ENCODE results near the gene CFAP92. TPM values are rescaled to one million over a fixed set of nuclear protein-coding genes. Genes with fewer than 3 reads are reported as not detected.

The CFAP92 gene
- total and polyA plus RNA-seq, 2 donors (not counting 1 experiment from before 2014, with no cell fraction given): not detected

- Histone ChIP-seq H3K9ac (ENCODE audit: low read length) (no peak overlapping the region), H3K27ac (ENCODE audit: low read length in 2 of 2) (no peak overlapping the region), H2AFZ (ENCODE audit: insufficient read depth, low read depth, low read length, poor library complexity, severe bottlenecking) (no peak overlapping the region), H4K20me1 (ENCODE audit: control insufficient read depth, insufficient read depth, low read length, poor library complexity, severe bottlenecking) (no peaks in the 10 kb centered on the region), H3K9me3 (ENCODE audit: control extremely low read depth in 1 of 3, control insufficient read depth in 2 of 3, insufficient read depth in 1 of 3, low read length in 2 of 3) (no peaks in the 10 kb centered on the region), H3K4me1 (ENCODE audit: control insufficient read depth in 2 of 2, insufficient read depth in 2 of 2, low read length in 2 of 2) (no peaks in the 10 kb centered on the region), H3K4me3 (ENCODE audit: control extremely low read depth in 1 of 5, extremely low read depth in 1 of 5, insufficient read depth in 1 of 5, low read depth in 2 of 5, low read length in 4 of 5) (no peak overlapping the region), H3K36me3 (replicated peaks in 1 of 2; ENCODE audit: control extremely low read depth in 1 of 2, control insufficient read depth in 1 of 2, extremely low read depth in 1 of 2, insufficient read depth in 2 of 2, low read length in 1 of 2) (no peaks in the 10 kb centered on the region), H3K27me3 (replicated peaks in 1 of 4; ENCODE audit: control extremely low read depth in 1 of 4, control insufficient read depth in 3 of 4, insufficient read depth in 4 of 4, low read length in 3 of 4) (peaks cover 0 to 2% (median 0%) of the 10 kb centered on the region in 4 experiments), H3K79me2 (ENCODE audit: control insufficient read depth, insufficient read depth, low read length) (no peaks in the 10 kb centered on the region), H3K4me2 (replicated peaks; ENCODE audit: low read depth, low read length, poor library complexity, severe bottlenecking) (no peak overlapping the region)
- Mint-ChIP-seq H3K27ac (no peak overlapping the region), H3K4me1 (no peaks in the 10 kb centered on the region), H3K9me3 (ENCODE audit: insufficient read depth) (no peaks in the 10 kb centered on the region), H3K27me3 (peaks cover 13% of the 10 kb centered on the region), H3K4me3 (no peak overlapping the region)
- intact Hi-C loops (cut with micrococcal nuclease): no loop called here
- WGBS (ENCODE audit: insufficient coverage): 97% methylated on average over 9 of the region's 15 CpGs
- ATAC-seq (ENCODE audit: low read depth): no peak
- CTCF ChIA-PET: interaction anchor here (0.6 to 1.6 kb wide), 2 partner anchors 23 to 28 kb away, joined by 3 to 4 read pairs; no protein-coding TSS in a partner anchor
- DNase-seq: no peak
- POLR2A ChIA-PET: no interaction called here
- no peak for TF ChIP-seq EZH2 (IDR thresholded peaks at IDR 0.05; ENCODE audit: borderline replicate concordance, insufficient read depth, low read depth, low read length, poor library complexity, severe bottlenecking)
- TF ChIP-seq CTCF (IDR thresholded peaks at IDR 0.05): no peak
These were observed 51.5 kb downstream of the CFAP92 start for GRCh38 chr3:128942161-128942952.

DNA sequence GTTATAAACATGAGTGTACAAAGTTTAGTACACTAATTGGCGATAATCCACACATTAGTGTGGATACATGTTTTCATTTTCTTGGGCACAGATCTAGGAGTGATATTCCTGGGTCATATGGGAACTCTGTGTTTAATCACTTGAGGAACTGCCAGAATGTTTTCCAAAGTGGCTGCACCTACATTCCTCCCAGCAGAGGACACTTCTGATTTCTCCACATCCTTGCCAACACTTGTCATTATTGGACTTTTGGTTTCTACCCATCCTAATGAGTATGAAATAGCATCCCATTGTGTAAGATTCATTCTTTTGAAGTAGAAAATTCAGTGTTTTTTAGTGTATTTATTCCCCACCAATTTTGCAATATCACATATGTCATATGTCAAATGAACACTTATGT lies 53.6 kb downstream of the CFAP92 start:
- CTCF ChIA-PET: no interaction called here
- ATAC-seq (ENCODE audit: low read depth) (no peak), DNase-seq (no peak)
- Mint-ChIP-seq H3K27ac (no peak overlapping the region), H3K27me3 (peaks cover 13% of the 10 kb centered on the region), H3K4me3 (no peak overlapping the region), H3K9me3 (ENCODE audit: insufficient read depth) (no peaks in the 10 kb centered on the region), H3K4me1 (no peaks in the 10 kb centered on the region)
- H3K4me2 ChIP-seq (replicated peaks; ENCODE audit: low read depth, low read length, poor library complexity, severe bottlenecking): no peak overlapping the region
- H4K20me1 ChIP-seq (ENCODE audit: control insufficient read depth, insufficient read depth, low read length, poor library complexity, severe bottlenecking): no peaks in the 10 kb centered on the region
- H3K27ac ChIP-seq (ENCODE audit: low read length in 2 of 2): no peak overlapping the region
- no peak overlapping the region for H2AFZ ChIP-seq (ENCODE audit: insufficient read depth, low read depth, low read length, poor library complexity, severe bottlenecking)
- H3K36me3 ChIP-seq (replicated peaks in 1 of 2; ENCODE audit: control extremely low read depth in 1 of 2, control insufficient read depth in 1 of 2, extremely low read depth in 1 of 2, insufficient read depth in 2 of 2, low read length in 1 of 2): no peaks in the 10 kb centered on the region
- H3K27me3 ChIP-seq (replicated peaks in 1 of 4; ENCODE audit: control extremely low read depth in 1 of 4, control insufficient read depth in 3 of 4, insufficient read depth in 4 of 4, low read length in 3 of 4): peaks cover 0 to 2% (median 0%) of the 10 kb centered on the region in 4 experiments
- POLR2A ChIA-PET: no interaction called here
- no peaks in the 10 kb centered on the region for H3K79me2 ChIP-seq (ENCODE audit: control insufficient read depth, insufficient read depth, low read length)
- no CpG with 5 or more reads among the region's 1 CpG for WGBS (ENCODE audit: insufficient coverage)
- H3K4me3 ChIP-seq (ENCODE audit: control extremely low read depth in 1 of 5, extremely low read depth in 1 of 5, insufficient read depth in 1 of 5, low read depth in 2 of 5, low read length in 4 of 5): no peak overlapping the region
- TF ChIP-seq CTCF (IDR thresholded peaks at IDR 0.05) (no peak), EZH2 (IDR thresholded peaks at IDR 0.05; ENCODE audit: borderline replicate concordance, insufficient read depth, low read depth, low read length, poor library complexity, severe bottlenecking) (no peak)
- intact Hi-C loops (cut with micrococcal nuclease): no loop called here
- no peaks in the 10 kb centered on the region for H3K4me1 ChIP-seq (ENCODE audit: control insufficient read depth in 2 of 2, insufficient read depth in 2 of 2, low read length in 2 of 2)
- H3K9me3 ChIP-seq (ENCODE audit: control extremely low read depth in 1 of 3, control insufficient read depth in 2 of 3, insufficient read depth in 1 of 3, low read length in 2 of 3): no peaks in the 10 kb centered on the region
- no peak overlapping the region for H3K9ac ChIP-seq (ENCODE audit: low read length)

Measured in B cell (primary cell).